HG03432 (cell line): ENCODE data around the gene KCNE3.

Experiments
- ATAC-seq: cut with Tn5 transposase; IDR thresholded peaks from one replicate; pipeline ENCODE4 v1.9.1; 2021; ENCODE audit warnings: mild to moderate bottlenecking, moderate library complexity; ENCODE audit not compliant: unreplicated experiment

KCNE3 gene

DNA sequence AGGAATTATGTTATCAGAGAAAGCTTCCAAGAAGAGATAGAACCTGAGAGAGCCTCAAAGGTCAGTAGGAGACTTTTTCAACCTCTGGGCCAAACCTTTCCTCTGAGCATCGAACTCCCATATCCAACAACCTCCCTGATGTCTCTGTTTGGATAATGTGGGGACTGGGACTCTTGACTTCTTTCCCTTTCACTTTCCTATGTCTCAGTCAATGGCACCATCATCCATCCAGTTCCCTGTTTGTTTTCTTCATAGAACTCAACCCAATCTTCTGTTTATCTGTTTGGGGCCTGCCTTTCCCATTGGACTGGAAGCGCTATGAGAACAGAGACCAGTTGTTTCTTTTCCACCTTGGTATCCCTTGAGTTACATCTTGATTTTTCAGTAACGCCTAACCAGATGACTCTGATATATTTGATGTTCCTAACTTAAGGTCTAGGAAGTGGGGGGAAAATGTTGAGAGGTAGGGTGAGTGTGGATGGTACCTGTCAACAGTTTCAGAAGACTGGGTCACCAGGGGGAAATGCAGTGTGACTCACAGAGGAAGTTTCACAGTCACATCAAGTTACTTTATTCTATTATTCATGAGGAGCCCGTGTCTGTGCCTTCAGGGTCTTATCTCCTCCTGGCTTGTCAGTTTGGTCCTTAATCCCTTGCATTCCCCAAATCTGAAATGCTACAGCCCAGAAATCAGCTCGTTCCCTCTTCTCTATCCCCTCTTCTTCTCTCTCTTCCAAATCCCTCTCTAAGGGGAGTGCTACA is 4.5 kb upstream of the KCNE3 start:
- ATAC-seq, result no peak

DNA sequence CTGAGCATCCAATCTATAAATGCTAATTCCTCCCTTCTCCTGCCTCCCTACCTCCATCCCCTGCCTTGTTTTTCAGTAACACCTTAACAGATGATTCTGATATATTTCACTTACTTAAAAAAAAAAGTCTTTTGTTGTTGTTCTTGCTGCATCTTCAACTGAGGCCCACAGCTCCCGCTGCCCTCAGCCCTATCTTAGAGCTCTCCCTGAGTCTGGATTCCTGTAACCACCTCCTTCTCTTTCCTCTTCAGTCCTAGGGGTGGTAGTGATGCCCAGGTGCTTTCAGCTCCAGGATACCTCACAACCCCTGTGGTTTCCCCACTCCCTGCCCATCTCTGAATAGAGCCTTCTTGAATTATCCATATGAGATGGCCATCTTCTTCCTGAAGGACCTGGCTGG is 3.7 kb upstream of the KCNE3 start:
- ATAC-seq, result no peak

DNA sequence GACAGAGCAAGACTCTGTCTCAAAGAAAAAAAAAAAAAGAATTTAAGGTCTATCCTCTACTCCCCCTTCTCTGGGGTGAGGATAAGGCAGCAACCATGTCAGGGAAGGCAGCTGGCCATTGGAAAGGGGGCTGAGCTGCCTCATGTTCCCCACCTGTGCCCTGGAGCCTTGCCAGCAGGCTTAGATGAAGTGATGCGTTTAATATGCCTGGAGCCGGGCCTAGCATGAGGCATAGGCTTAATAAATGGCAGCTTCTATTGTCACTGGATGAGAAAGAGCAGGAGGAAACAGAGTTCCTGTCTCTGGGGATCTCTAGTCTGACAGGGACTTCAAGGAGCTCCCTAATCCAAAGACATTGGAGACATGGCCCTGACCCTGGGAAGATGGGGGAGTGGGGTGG is 3.2 kb upstream of the KCNE3 start:
- no peak for ATAC-seq

DNA sequence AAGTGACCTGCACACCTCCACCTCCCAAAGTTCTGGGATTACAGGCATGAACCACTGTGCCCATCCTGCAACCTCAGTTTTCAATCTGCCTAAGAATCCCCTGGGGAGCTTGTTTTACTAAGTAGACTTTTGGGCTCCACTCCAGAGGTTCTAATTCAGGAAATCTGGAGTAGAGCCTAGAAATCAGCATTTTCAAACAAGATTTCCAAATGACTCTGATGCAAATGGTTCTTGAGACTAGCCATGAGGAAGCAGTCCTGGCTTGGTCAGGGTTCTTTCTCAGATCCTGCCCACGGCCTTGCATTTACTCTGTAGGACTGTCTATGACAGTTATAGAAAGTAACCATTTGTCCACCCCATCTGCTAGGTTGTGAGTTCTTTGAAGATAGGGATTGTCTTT is 1.6 kb upstream of the KCNE3 start:
- ATAC-seq, result no peak

DNA sequence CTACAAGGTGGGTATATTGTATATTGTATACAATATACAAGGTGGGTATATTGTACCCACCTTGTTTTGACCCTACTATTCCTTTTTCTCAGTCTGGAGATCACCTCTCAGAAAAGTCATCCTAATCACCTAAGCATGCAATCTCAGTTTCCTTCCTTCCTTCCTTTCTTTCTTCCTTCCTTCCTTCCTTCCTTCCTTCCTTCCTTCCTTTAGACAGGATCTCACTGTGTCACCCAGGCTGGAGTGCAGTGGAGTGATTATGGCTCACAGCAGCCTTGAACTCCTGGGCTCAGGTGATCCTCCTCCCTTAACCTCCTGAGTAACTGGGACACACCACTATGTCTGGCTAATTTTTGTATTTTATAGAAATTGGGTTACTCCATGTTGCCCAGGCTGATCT is 1.2 kb upstream of the KCNE3 start:
- ATAC-seq, result no peak

DNA sequence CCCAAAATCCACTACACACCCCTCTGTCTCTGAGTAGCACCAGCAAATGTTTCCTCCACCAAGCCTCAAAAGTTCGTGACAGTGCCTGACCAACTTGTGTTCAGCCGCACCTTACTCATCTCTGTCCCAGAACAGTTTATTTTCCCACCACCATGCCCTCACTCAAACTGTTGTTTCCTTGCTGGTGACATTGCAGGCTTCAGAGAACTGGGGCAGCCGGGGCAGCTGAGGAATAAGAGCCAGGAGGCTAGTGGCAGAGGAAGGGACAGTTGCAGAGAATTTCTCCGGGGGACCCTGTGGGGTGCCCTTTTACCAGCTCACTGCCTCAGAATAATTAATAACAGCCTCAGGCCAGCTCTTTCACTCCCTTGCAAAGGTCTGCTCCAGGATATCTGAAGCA is 709 bp upstream of the KCNE3 start:
- ATAC-seq, result no peak

DNA sequence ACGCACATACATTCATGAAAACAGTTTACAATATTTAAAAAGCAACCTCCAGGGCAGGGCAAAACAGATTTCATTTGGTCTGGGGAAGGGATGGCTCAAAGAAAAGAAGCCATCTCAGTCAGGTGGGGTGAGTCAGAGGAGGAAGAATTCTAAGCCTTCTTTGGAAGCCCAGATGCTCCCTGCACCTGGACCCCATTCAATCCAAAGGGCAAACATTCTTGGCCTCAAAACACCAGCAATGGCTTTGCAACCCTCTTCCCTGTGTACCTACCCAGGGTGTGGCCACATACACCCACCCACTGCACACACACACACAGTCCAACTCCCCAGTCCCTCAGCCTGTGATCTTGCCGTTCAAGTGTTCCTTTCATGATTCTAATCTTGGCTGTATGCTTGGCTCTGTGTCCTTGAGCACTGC is 2.0 kb downstream of the KCNE3 start:
- no peak for ATAC-seq

DNA sequence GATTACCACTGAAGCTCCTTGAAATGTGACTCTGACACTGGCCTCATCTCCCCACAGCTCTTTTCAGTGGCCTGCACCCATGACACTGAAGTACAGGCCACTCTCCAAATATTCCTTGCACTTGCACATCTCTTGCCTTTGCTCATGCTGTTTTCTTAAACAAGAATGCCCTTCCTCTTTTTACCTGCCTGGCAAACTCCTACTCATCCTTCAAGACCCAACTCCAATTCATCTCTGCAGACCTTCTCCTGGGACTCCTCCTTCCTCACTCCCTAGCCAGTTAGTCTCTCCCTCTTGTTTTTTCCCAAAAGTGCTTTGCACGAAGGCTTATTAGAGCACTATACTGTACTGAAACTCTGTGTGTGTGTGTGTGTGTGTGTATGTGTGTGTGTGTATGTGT is 2.6 kb downstream of the KCNE3 start:
- ATAC-seq, result no peak

DNA sequence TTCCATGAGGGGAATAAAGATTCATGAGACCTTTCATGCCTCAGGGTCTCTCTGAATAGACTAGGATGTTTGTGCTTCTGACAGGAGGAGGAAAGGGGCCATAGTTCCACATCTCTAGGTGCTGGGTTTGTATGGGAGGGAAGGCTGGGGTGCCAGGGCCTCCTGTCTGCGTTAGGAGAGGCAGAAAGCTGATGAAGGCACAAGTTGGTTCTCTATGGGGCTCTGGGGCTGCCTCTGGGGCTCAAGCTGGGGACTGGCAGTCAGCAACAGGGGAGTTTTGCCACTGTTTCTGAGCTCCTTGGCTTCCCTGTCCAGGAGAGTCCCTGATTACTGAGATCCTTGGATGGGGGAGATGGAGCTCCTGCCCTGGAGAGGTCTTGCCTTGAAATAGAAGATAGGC is 4.1 kb downstream of the KCNE3 start:
- no peak for ATAC-seq

DNA sequence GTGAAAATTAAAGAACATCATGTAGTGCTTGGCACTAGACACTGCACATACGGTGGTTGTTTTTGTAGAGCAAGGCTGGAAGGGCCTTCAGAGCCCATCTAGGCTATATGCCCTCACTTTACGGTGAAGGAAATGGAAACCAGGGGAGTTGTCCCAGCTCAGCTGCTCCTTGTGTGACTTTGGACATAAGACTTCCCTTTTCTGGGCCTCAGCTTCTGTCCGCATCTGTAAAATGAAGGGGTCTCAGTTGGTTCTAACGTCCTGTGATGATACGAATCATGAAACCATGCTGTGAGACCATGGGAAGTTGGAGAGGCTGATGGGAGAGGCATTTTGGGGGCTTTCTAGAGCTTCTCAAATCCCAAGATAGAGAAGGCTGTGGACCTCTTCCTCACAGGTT is 4.7 kb downstream of the KCNE3 start:
- no peak for ATAC-seq

DNA sequence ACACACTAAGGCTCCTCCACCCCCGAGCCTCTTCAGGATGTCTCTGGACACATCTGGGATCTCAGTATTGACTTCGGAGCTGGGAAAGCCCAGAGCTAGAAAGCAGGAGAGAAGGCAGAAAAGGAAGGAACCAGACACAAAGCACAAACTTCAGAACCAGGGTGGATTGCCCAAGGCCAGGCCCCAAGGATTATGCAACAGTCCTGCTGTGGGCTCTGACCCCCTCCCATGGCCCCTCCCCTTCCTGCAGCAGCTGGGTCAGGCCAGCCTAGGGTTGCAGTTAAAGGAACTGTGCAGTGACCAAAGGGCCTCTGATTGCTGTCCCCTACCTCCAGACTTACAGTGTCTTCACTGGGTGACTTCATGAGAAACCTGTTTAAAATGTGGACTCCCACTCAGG is 5.3 kb downstream of the KCNE3 start:
- no peak for ATAC-seq

DNA sequence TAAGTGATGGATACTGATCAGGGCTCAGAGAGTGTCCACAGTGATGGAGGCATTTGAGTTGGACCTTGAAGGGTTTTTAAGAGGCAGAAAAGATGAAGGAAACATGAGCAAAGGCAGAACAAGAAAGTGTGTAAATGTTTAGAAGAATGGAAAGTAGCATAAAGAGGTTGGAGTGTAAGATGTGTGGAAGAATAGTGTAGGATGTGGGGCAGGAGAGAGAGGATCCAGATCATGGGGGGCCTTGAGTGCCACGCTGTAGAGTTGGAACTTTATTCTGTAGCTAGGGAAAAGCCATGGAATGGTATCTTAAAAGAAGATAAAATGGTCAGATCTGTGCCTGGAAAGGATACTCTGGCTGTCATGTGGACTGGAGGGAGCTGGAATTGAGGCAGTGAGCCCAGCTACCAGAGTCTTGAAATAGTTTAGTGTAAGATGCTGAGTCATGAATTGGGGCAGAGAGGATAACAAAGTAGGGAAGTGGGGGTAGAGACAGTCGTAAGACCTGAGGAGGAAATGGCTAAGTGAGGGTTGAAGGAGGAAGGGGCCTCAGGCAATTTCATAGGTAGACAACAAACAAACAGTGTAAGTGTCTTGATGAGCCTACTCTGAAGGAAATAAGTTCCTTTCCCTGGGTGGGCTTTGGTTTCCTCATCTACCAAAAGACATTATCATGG is 6.7 kb downstream of the KCNE3 start:
- ATAC-seq, result no peak

DNA sequence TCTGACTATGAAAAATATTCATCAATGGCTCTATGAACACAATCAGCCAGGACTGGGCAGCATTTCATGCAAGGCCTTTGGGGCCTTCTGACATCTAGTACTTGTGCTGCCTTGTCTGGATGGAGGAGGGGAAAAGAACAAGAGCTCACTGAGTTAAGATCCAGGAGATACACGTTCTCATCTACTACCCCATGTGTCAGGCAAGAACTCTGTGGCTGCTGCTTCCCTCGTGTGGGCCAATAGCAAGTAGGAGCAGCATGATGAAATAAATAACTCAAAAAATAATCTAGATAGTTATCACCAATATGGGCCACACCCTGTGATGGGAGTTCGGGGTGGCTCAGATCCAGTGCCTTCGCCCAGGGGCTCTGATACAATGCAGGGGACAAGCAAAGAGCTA is 7.3 kb downstream of the KCNE3 start:
- ATAC-seq, result no peak

DNA sequence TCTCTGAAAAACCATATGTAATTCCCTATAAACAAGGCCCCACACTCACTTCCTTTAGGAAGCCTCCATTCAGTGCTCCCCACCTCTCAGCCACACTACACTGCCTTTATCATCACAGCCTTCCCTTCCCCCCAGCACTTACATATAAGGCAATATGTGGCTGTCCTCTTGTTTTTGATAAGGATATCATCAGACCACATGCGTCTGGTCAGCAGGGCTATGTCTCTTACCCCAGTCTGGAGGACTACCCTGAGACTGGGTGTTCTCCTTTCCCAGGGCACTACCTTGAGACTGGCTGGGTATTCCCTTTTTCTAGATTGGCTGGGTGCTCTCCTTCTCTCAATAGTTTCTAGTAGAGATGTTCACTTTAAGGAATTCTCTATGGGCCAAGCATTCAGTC is 7.8 kb downstream of the KCNE3 start:
- no peak for ATAC-seq

DNA sequence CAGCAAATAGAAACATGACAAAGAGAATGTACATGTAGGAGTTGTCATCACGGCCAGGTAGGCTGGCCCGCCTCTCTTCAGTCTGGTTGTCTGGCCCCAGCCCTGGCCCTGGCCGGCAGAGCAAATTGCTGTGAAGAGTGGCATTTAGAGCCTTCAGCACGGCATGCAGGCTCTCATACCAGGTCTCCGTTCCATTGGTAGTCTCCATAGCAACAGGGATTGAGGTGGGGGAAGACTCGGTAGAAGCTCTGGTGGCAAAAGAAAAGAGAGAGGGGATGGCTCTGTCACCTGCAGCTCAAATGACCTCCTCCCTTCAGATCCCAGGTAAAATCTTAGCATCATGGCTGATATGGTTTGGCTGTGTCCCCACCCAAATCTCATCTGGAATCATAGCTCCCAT is 10.0 kb downstream of the KCNE3 start:
- ATAC-seq, result no peak

DNA sequence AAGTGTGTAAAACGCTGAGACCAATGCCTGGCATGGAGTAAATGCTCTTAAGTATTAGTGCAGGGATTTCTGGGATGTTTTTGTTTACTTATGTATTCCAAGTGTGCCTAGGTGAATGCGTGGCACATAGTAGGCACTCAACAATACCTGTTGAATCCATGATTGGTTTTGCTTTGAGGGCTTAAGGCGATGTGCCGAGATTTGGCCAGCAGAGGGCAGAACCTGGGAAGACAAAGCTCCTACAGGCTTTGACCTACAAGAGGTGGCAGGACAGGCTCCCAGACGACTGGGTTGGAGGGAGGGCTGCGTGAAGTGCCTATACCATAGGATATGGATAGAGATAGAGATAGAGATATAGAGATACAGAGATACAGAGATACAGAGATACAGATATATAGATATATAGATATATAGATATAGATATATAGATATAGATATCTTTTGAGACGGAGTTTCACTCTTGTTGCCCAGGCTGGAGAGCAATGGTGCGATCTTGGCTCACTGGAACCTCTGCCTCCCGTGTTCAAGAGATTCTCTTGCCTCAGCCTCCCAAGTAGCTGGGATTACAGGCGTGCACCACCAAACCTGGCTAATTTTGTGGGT is 13.9 kb downstream of the KCNE3 start:
- ATAC-seq, result no peak

DNA sequence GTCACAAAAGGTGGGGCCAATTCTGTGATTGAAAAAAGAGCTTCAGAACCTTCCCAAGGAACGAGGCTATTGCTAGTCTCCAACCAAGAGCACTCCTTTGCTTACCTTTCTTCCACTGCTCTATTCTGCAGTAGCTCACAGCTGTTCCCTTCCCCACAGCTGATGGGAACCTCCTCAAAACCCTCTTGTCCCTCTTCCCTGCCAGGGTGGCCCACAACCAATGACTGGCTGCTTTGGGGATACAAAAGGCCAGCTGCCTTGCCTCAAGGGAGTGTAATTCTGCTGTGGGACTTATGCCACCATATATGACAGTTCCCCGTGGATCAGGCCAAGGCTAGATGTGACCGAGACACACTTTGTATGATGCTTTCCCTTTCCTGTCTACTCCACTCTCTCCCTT is 15.0 kb downstream of the KCNE3 start:
- ATAC-seq, result no peak

DNA sequence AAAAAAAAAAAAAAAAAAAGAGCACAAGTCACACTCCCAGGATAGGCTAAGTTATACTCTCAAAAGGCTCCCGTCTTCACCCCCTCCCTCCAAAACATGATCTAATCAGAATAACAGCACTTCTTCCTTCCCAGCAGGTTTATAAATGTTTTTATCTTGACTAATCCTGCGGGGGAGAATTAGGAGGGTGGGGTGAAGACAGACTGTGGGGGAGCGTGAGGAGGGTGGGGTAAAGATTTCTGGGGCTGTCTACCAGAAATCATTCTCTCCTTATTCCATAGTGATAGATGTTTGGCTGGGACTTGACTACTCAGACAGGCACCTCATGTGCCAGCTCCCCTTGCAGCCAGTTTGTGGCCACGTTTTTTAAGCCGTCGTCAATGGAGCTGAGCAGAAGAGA is 17.0 kb downstream of the KCNE3 start:
- ATAC-seq, result no peak

DNA sequence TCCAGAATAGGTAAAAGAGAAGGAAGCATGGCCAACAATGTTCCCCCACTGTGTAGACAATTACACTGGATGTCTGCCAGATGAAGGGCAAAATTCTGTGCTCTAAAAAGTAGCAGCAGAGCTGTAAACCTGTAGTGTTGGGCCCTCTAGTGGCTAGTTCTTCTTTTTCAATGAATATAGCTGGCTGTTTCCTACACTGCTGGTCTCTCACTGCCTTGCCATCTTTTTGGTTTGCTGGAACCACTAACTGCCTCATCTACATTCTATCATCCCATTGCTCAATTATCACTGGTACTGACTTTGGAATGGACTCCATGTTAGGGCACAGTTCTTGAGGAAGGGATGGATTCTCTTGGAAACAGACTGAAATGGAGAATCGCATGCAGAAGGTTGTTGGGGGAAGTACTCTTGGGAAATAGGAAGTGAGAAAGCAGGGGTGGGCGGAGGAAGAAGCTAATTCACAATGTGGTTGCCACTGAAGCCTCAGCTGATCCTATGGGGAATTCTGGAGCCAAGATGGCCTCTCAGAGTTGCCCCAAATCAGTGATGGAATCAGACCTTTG is 17.9 kb downstream of the KCNE3 start:
- ATAC-seq, result peak; percentile 63

DNA sequence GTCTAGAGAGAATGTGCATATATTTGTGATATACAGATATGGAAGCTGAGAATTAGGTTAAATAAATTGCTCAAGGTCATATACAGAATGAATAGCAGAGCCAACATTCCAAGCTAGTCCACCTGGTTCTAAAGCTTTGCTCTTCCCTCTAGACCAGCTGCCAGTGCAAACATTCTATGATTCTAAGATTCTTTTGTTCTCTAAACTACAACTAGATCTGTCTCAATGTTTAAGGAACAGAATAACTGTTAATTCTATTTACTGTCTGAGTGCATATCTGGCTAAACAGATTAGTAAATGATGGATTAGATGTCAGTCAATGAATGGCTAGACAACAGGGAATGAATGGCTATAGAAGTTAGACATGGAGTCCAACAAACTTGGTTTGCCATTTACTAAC is 19.6 kb downstream of the KCNE3 start:
- no peak for ATAC-seq

DNA sequence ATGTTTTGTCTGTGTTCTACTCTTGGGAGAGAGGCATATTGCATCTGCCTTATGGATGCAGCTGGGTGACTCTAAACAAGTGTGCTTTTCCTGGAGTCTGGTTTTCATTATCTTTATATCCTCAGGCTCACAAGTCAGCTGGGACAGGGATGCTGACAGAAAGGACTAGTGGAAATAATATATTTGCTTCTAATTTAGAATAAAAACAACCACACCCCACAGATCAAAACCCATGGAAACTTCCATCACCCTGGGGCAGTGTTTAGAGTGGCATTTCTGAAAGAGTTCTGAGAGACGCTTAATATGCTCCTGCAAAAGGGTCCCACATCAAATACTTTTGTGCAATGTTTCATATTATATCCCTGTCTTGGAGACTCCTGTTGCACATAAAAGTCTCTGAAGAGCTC is 20.8 kb downstream of the KCNE3 start:
- ATAC-seq, result no peak

DNA sequence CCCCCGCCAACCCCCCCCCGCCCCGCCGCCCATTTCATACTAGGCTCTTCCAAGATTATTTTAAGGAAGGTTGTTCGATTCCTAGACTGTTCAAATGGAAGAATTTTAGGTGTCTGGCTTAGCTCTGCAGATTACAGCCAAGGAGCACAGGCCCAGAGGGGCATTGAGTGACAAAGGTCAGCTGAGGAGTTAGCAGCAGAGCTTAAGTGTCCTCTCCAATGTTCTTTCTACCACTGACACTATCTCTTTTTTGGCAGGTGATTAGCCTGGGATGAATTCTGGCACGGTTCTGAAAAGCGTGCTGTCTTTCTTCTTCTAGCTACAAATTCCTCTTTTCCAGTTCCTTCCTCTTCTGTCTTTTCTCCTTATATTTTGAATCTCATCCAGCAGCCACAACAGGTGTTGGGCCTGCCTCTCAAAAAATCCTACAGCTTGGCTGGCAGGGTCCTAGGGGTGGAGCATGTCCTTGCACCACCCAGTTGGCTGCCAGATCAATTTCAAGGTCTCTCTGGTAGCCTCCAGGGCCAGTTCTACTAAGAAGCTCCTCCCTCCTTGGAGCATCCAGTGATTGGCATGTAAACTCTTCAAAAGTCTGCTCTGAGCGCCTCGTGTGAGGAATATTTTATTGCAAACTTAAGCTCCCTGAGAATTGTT is 23.0 kb downstream of the KCNE3 start:
- ATAC-seq, result no peak
